ENCODE measurements around the gene CCSER2. TPM values are rescaled to one million over a fixed set of nuclear protein-coding genes. Genes with fewer than 3 reads are reported as not detected.

Gene CCSER2
- polyA plus RNA-seq, 2 of the 4 experiments (the other 2 are of a cell fraction): 9.2 to 28.2 TPM

DNA sequence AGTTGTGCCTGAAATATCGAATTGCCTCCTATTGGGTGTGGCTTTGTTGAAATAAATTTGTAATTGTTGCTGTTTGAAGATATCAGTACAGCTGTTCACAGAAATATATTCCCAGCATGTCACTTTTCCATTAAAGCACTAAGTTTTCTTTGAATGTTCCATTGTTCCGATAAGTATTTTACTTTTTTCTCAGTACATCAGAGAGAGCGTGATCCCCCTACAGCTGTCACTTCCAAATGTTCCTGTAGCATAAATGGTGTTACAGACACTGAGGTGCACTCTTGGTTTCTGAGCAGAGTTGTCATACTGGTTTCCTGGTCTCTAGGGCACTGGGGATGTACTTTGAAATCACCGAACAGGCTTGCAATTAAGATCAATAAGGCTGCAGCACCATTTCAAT lies 189.2 kb downstream of the CCSER2 start:
- FAIRE-seq (no peak), DNase-seq (ENCODE audit: low read depth in 1 of 2, low spot score in 1 of 2) (no peak), ATAC-seq (no peak)
- no peak for TF ChIP-seq PHF8 (IDR thresholded peaks at IDR 0.05; ENCODE audit: borderline replicate concordance, low read depth)
- no peak for TF ChIP-seq KDM1A (IDR thresholded peaks at IDR 0.05; ENCODE audit: low read depth)
- no peak for TF ChIP-seq SMC3 (IDR thresholded peaks at IDR 0.05)
- no peak for TF ChIP-seq CHD4 (IDR thresholded peaks at IDR 0.05; ENCODE audit: borderline replicate concordance)
- TF ChIP-seq ZFP36 (IDR thresholded peaks at IDR 0.05; ENCODE audit: borderline replicate concordance, partially characterized antibody): no peak
- TF ChIP-seq HOXA7 (CRISPR knock-in tag; IDR thresholded peaks at IDR 0.05): no peak
- TF ChIP-seq FOSL2 (IDR thresholded peaks at IDR 0.05): no peak
- TF ChIP-seq FOSL2 (CRISPR knock-in tag; IDR thresholded peaks at IDR 0.05): no peak
- TF ChIP-seq, protein P1, sequence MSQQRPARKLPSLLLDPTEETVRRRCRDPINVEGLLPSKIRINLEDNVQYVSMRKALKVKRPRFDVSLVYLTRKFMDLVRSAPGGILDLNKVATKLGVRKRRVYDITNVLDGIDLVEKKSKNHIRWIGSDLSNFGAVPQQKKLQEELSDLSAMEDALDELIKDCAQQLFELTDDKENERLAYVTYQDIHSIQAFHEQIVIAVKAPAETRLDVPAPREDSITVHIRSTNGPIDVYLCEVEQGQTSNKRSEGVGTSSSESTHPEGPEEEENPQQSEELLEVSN (IDR thresholded peaks at IDR 0.05; ENCODE audit: borderline replicate concordance, low read depth): no peak
- no peak for TF ChIP-seq TP53 (CRISPR knock-in tag; IDR thresholded peaks at IDR 0.05)
- TF ChIP-seq CBX8 (IDR thresholded peaks at IDR 0.05): no peak
- TF ChIP-seq POLR2A (IDR thresholded peaks at IDR 0.05; ENCODE audit: low read length): no peak
- H3K4me2 ChIP-seq: no peak overlapping the region
- H3K9me3 ChIP-seq: no peaks in the 10 kb centered on the region
- ChIA-PET POLR2A (no interaction called here), CTCF (interaction anchor here (2.4 kb wide), 1 partner anchor 19 kb away, joined by 7 read pairs; no protein-coding TSS in a partner anchor)
- WGBS (ENCODE audit: missing lambda C conversion rate): 86% methylated on average over 4 of the region's 4 CpGs
- H3K4me3 ChIP-seq: no peak overlapping the region
- H3K27ac ChIP-seq: no peak overlapping the region
- 0 out of 3 replicates have a peak, but pooled peaks cover under 1% of the 10 kb centered on the region for H3K4me1 ChIP-seq

DNA sequence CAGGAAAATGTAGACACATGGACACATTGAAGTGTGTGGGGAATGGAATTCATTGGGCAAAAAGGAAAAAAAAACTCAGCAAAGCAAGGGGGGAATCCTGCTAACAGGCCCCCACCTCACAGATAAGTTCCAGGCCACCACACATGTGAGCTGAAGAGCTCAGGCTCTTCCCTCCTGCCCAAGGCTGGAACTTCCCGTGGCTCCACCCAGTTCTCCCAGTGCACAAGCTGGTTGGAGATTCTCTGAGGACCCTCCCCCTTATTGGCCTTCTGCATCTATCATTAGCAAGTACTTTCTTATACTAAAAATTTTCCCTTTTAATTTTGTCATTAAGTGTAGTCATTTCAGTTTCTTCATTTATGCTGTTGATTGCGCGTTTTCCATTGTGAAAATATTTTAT lies 190.8 kb downstream of the CCSER2 start:
- POLR2A ChIA-PET: no interaction called here
- TF ChIP-seq, protein P2, sequence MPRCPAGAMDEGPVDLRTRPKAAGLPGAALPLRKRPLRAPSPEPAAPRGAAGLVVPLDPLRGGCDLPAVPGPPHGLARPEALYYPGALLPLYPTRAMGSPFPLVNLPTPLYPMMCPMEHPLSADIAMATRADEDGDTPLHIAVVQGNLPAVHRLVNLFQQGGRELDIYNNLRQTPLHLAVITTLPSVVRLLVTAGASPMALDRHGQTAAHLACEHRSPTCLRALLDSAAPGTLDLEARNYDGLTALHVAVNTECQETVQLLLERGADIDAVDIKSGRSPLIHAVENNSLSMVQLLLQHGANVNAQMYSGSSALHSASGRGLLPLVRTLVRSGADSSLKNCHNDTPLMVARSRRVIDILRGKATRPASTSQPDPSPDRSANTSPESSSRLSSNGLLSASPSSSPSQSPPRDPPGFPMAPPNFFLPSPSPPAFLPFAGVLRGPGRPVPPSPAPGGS (IDR thresholded peaks at IDR 0.05): no peak
- TF ChIP-seq GATA3 (IDR thresholded peaks at IDR 0.05; ENCODE audit: borderline replicate concordance) (no peak), ZNF302 (CRISPR knock-in tag; IDR thresholded peaks at IDR 0.05) (no peak), MAFK (IDR thresholded peaks at IDR 0.05; ENCODE audit: partially characterized antibody) (no peak), MYC (IDR thresholded peaks at IDR 0.05; ENCODE audit: borderline replicate concordance, low read length) (no peak), RNF2 (IDR thresholded peaks at IDR 0.05; ENCODE audit: borderline replicate concordance, low read depth) (no peak), HMGXB4 (CRISPR knock-in tag; IDR thresholded peaks at IDR 0.05; ENCODE audit: borderline replicate concordance) (no peak), HOXA7 (CRISPR knock-in tag; IDR thresholded peaks at IDR 0.05) (no peak), CEBPB (IDR thresholded peaks at IDR 0.05) (no peak), SMC3 (IDR thresholded peaks at IDR 0.05) (no peak), CHD2 (IDR thresholded peaks at IDR 0.05; ENCODE audit: low read length, partially characterized antibody) (no peak), PBX3 (IDR thresholded peaks at IDR 0.05) (no peak), RARB (CRISPR knock-in tag; IDR thresholded peaks at IDR 0.05) (no peak), MAZ (IDR thresholded peaks at IDR 0.05; ENCODE audit: borderline replicate concordance, low read depth, low read length) (no peak), RAD21 (conservative IDR thresholded peaks at IDR 0.05 in 1 of 2, IDR thresholded peaks at IDR 0.05 in 1 of 2) (no peak), CBX2 (IDR thresholded peaks at IDR 0.05; ENCODE audit: borderline replicate concordance, low read depth) (no peak)
- TF ChIP-seq, protein P3, sequence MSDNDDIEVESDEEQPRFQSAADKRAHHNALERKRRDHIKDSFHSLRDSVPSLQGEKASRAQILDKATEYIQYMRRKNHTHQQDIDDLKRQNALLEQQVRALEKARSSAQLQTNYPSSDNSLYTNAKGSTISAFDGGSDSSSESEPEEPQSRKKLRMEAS (IDR thresholded peaks at IDR 0.05): no peak
- TF ChIP-seq, protein P4, sequence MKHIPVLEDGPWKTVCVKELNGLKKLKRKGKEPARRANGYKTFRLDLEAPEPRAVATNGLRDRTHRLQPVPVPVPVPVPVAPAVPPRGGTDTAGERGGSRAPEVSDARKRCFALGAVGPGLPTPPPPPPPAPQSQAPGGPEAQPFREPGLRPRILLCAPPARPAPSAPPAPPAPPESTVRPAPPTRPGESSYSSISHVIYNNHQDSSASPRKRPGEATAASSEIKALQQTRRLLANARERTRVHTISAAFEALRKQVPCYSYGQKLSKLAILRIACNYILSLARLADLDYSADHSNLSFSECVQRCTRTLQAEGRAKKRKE (CRISPR knock-in tag; IDR thresholded peaks at IDR 0.05; ENCODE audit: low read depth): no peak
- FAIRE-seq: no peak
- Histone ChIP-seq H3K4me2 (no peak overlapping the region), H3K27ac (no peak overlapping the region), H3K4me3 (no peak overlapping the region), H3K9me3 (no peaks in the 10 kb centered on the region), H3K4me1 (peaks cover 15% of the 10 kb centered on the region)
- CTCF ChIA-PET: interaction anchor here (2.4 kb wide), 1 partner anchor 18 kb away, joined by 7 read pairs; no protein-coding TSS in a partner anchor
- 94% methylated on average over 3 of the region's 3 CpGs for WGBS (ENCODE audit: missing lambda C conversion rate)
- no peak for ATAC-seq
- no peak for DNase-seq (ENCODE audit: low read depth in 1 of 2, low spot score in 1 of 2)

Measured in A549 (cell line).